Measurements from ENCODE around the gene CNOT11. TPM values are rescaled to one million over a fixed set of nuclear protein-coding genes. Genes with fewer than 3 reads are reported as not detected.

Gene CNOT11
- total RNA-seq, 6 experiments from 2014 or later, result 17.0 to 28.5 (median 21.5) TPM

- TF ChIP-seq POLR2A (IDR thresholded peaks at IDR 0.05), result no peak
- TF ChIP-seq CTCF (IDR thresholded peaks at IDR 0.05), result no peak
- Histone ChIP-seq H3K27ac (no peak overlapping the region), H3K27me3 (no peaks in the 10 kb centered on the region), H3K9me3 (no peaks in the 10 kb centered on the region), H3K4me3 (no peak overlapping the region), H3K36me3 (peaks cover 0 to 53% (median 30%) of the 10 kb centered on the region in 4 donors), H3K4me1 (peaks cover 0 to 22% (median 9%) of the 10 kb centered on the region in 4 donors)
- intact Hi-C loops (cut with DNase I), result no loop called here
- ATAC-seq, result no peak
- DNase-seq, result no peak
- WGBS (ENCODE audit: insufficient coverage, low coverage, low lambda C conversion rate, missing lambda C conversion rate), result 90% methylated on average over 3 of the region's 3 CpGs
Measured at GRCh38 chr2:101282980-101283379, 30.3 kb downstream of the CNOT11 start.

- peak overlapping the region; percentile 48 to 87 (median 75) for H3K27ac ChIP-seq
- DNase-seq (no peak), ATAC-seq (peak; percentile 6 to 28 (median 20))
- TF ChIP-seq POLR2A (IDR thresholded peaks at IDR 0.05), result no peak
- no peak for TF ChIP-seq CTCF (IDR thresholded peaks at IDR 0.05)
- H3K36me3 ChIP-seq, result peaks cover 0 to 41% (median 20%) of the 10 kb centered on the region in 4 donors
- H3K9me3 ChIP-seq, result no peaks in the 10 kb centered on the region
- intact Hi-C loops (cut with DNase I), result no loop called here
- peaks cover 0 to 17% (median 5%) of the 10 kb centered on the region in 4 donors for H3K4me1 ChIP-seq
- H3K27me3 ChIP-seq, result no peaks in the 10 kb centered on the region
- WGBS (ENCODE audit: insufficient coverage, low coverage, low lambda C conversion rate, missing lambda C conversion rate), result 85% methylated on average over 6 of the region's 6 CpGs
- no peak overlapping the region for H3K4me3 ChIP-seq
Measured at GRCh38 chr2:101286684-101287083, 34.0 kb downstream of the CNOT11 start.

GRCh38 chr2:101287303-101287702 is 34.6 kb downstream of the CNOT11 start:
- peak; percentile 52 to 84 (median 71) for DNase-seq
- Histone ChIP-seq H3K27me3 (no peaks in the 10 kb centered on the region), H3K4me3 (no peak overlapping the region), H3K36me3 (peaks cover 0 to 40% (median 15%) of the 10 kb centered on the region in 4 donors), H3K9me3 (no peaks in the 10 kb centered on the region), H3K27ac (peak overlapping the region; percentile 48 to 87 (median 75)), H3K4me1 (peaks cover 0 to 17% (median 5%) of the 10 kb centered on the region in 4 donors)
- no peak for TF ChIP-seq CTCF (IDR thresholded peaks at IDR 0.05)
- peak; percentile 49 for TF ChIP-seq POLR2A (IDR thresholded peaks at IDR 0.05)
- intact Hi-C loops (cut with DNase I), result no loop called here
- peak; percentile 96 to 98 (median 98) for ATAC-seq
- 27% methylated on average over 2 of the region's 2 CpGs for WGBS (ENCODE audit: insufficient coverage, low coverage, low lambda C conversion rate, missing lambda C conversion rate)

- TF ChIP-seq POLR2A (IDR thresholded peaks at IDR 0.05) (no peak), CTCF (IDR thresholded peaks at IDR 0.05) (no peak)
- Histone ChIP-seq H3K36me3 (peaks cover 0 to 34% (median 4%) of the 10 kb centered on the region in 4 donors), H3K27me3 (no peaks in the 10 kb centered on the region), H3K4me3 (no peak overlapping the region), H3K4me1 (peaks cover 0 to 17% (median 5%) of the 10 kb centered on the region in 4 donors), H3K9me3 (no peaks in the 10 kb centered on the region), H3K27ac (no peak overlapping the region)
- ATAC-seq (no peak), DNase-seq (no peak)
- intact Hi-C loops (cut with DNase I), result no loop called here
Measured at GRCh38 chr2:101290711-101291110, 38.0 kb downstream of the CNOT11 start.

GRCh38 chr2:101291973-101292372 is 39.3 kb downstream of the CNOT11 start:
- H3K4me1 ChIP-seq, result peaks cover 0 to 9% (median 4%) of the 10 kb centered on the region in 4 donors
- intact Hi-C loops (cut with DNase I), result no loop called here
- no peak for TF ChIP-seq POLR2A (IDR thresholded peaks at IDR 0.05)
- TF ChIP-seq CTCF (IDR thresholded peaks at IDR 0.05), result no peak

More at GRCh38 chr2:101291973-101292372, 39.3 kb downstream of the CNOT11 start:
- Histone ChIP-seq H3K4me3 (no peak overlapping the region), H3K27ac (no peak overlapping the region), H3K27me3 (no peaks in the 10 kb centered on the region), H3K36me3 (peaks cover 0 to 22% (median 1%) of the 10 kb centered on the region in 4 donors), H3K9me3 (no peaks in the 10 kb centered on the region)
- WGBS (ENCODE audit: insufficient coverage, low coverage, low lambda C conversion rate, missing lambda C conversion rate), result 95% methylated on average over 3 of the region's 3 CpGs
- ATAC-seq (no peak), DNase-seq (no peak)

All from right lobe of liver (tissue), 6 donors.